Right lobe of liver (tissue), 4 donors: ENCODE measurements around the gene PLCXD3.

ENCODE experiments used
- CTCF ChIP-seq, 4 donors: fragments of 200-600 bp in 3 of 4; fragments of 450-650 bp in 1 of 4; IDR thresholded peaks; one replicate each; pipeline versions ENCODE4 v1.5.1 to v1.8.0; 2016 to 2022; ENCODE audit warnings: antibody characterized with exemption in 4 of 4, mild to moderate bottlenecking in 2 of 4
- POLR2A ChIP-seq: fragments of 450-650 bp; IDR thresholded peaks from one replicate; pipeline ENCODE4 v1.6.1; 2017; ENCODE audit warnings: antibody characterized with exemption, mild to moderate bottlenecking
- donor health status: DM: no; HTN: no; CAD: no.
- donor health status: DM: no; HTN: no; CAD: no.
- donor health status: DM: no; HTN: yes; CAD: no.

GRCh38 chr5:41336471-41336870, 173.9 kb downstream of the PLCXD3 start:
- TF ChIP-seq POLR2A (no peak), CTCF (IDR thresholded peaks at IDR 0.05) (no peak)
